HL-60/S4 treated with phorbol 12-myristate 13-acetate at 8.2 ng/mL for 4 days and 3 days (cell line): Measurements from ENCODE around the gene UTP11.

ENCODE experiments used
- in situ Hi-C: fragments of 300-500 bp; cut with MboI; formaldehyde crosslinking; loops from 2 replicates; pipeline ENCODE4 v1.15.0; 2022; ENCODE audit warnings: low sequenced_read_pairs

UTP11 gene

GRCh38 chr1:38044221-38045215 lies 32.0 kb downstream of the UTP11 start:
- in situ Hi-C loops, result loop anchor here (25.0 kb wide), 1 partner anchor 543 kb away; no protein-coding TSS in a partner anchor

- in situ Hi-C loops, result loop anchor here (25.0 kb wide), 1 partner anchor 542 kb away; no protein-coding TSS in a partner anchor
Observed at GRCh38 chr1:38045401-38046332, 33.1 kb downstream of the UTP11 start.

GRCh38 chr1:38046333-38046883 lies 33.9 kb downstream of the UTP11 start, which contains the start of gene POU3F1:
POU3F1 (minus strand) TSS chr1:38046793; CDS start chr1:38046743, 50 bp downstream.
- in situ Hi-C loops, result loop anchor here (25.0 kb wide), 1 partner anchor 541 kb away; no protein-coding TSS in a partner anchor

GRCh38 chr1:38046884-38047602 lies 34.5 kb downstream of the UTP11 start:
- in situ Hi-C loops, result loop anchor here (25.0 kb wide), 1 partner anchor 540 kb away; no protein-coding TSS in a partner anchor

GRCh38 chr1:38047603-38048141 lies 35.1 kb downstream of the UTP11 start:
- in situ Hi-C loops, result loop anchor here (25.0 kb wide), 1 partner anchor 540 kb away; no protein-coding TSS in a partner anchor

GRCh38 chr1:38050397-38051078 lies 38.0 kb downstream of the UTP11 start:
- in situ Hi-C loops, result no loop called here

GRCh38 chr1:38051079-38051543 lies 38.6 kb downstream of the UTP11 start:
- in situ Hi-C loops, result no loop called here

- in situ Hi-C loops, result no loop called here
Observed at GRCh38 chr1:38052750-38053415, 40.3 kb downstream of the UTP11 start.

GRCh38 chr1:38053416-38054091 lies 41.0 kb downstream of the UTP11 start:
- in situ Hi-C loops, result no loop called here

GRCh38 chr1:38055398-38055797 lies 42.9 kb downstream of the UTP11 start:
- in situ Hi-C loops, result no loop called here

GRCh38 chr1:38055965-38056364 lies 43.4 kb downstream of the UTP11 start:
- in situ Hi-C loops, result no loop called here

GRCh38 chr1:38059635-38060250 lies 47.2 kb downstream of the UTP11 start:
- in situ Hi-C loops, result no loop called here

GRCh38 chr1:38060498-38060897 lies 48.0 kb downstream of the UTP11 start:
- in situ Hi-C loops, result no loop called here

GRCh38 chr1:38061290-38061689 lies 48.8 kb downstream of the UTP11 start:
- in situ Hi-C loops, result no loop called here

- in situ Hi-C loops, result no loop called here
Observed at GRCh38 chr1:38061883-38062328, 49.4 kb downstream of the UTP11 start.

GRCh38 chr1:38062361-38063288 lies 50.1 kb downstream of the UTP11 start:
- in situ Hi-C loops, result no loop called here
